Measurements from ENCODE around the gene PDK2. TPM values are rescaled to one million over a fixed set of nuclear protein-coding genes. Genes with fewer than 3 reads are reported as not detected.

The PDK2 gene
- total and polyA plus RNA-seq, 9 of the 15 experiments (the other 6 are each of a cell fraction or from before 2014, with no cell fraction given), result 0.03 to 2.5 (median 1.4) TPM

DNA sequence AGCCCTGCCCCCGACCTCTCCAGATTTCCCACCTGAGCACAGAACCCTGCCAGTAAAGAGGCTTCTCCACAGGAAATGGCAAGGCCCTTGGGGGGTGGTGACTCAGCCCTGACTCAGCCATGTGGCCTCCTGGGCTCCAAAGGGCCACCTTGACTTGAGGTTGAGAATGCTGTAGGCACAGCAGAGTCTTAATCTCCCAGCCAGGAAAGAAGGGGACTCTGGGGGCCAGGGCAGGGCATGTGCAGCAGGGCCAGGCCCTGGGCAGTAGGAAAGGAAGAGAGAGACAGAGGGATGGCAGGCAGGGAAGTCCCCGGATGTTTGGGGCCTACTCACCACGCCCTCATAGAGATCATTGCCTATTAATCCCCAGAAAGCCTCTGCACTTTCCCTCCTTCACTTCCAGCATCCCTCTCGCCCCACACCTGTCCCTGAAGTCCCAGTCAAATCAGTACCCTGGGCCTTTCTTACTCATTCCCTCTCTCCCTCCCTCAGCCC lies 44.0 kb upstream of the PDK2 start (continued):
- no peak for TF ChIP-seq KLF6 (CRISPR knock-in tag; IDR thresholded peaks at IDR 0.05; ENCODE audit: borderline replicate concordance)
- TF ChIP-seq ZNF212 (CRISPR knock-in tag; IDR thresholded peaks at IDR 0.05), result no peak
- TF ChIP-seq, protein P1, sequence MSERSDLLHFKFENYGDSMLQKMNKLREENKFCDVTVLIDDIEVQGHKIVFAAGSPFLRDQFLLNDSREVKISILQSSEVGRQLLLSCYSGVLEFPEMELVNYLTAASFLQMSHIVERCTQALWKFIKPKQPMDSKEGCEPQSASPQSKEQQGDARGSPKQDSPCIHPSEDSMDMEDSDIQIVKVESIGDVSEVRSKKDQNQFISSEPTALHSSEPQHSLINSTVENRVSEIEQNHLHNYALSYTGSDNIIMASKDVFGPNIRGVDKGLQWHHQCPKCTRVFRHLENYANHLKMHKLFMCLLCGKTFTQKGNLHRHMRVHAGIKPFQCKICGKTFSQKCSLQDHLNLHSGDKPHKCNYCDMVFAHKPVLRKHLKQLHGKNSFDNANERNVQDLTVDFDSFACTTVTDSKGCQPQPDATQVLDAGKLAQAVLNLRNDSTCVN (CRISPR knock-in tag; IDR thresholded peaks at IDR 0.05), result no peak
- no peak for TF ChIP-seq ZNF76 (CRISPR knock-in tag; IDR thresholded peaks at IDR 0.05; ENCODE audit: borderline replicate concordance)
- TF ChIP-seq, protein P2, sequence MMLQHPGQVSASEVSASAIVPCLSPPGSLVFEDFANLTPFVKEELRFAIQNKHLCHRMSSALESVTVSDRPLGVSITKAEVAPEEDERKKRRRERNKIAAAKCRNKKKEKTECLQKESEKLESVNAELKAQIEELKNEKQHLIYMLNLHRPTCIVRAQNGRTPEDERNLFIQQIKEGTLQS (IDR thresholded peaks at IDR 0.05), result peak; percentile 92
- TF ChIP-seq, protein P2 (CRISPR knock-in tag; conservative IDR thresholded peaks at IDR 0.05), result no peak
- peak; percentile 81 for TF ChIP-seq DPF2 (IDR thresholded peaks at IDR 0.05)
- no peak for TF ChIP-seq ZNF263 (CRISPR knock-in tag; IDR thresholded peaks at IDR 0.05; ENCODE audit: borderline replicate concordance)
- TF ChIP-seq, protein P3, sequence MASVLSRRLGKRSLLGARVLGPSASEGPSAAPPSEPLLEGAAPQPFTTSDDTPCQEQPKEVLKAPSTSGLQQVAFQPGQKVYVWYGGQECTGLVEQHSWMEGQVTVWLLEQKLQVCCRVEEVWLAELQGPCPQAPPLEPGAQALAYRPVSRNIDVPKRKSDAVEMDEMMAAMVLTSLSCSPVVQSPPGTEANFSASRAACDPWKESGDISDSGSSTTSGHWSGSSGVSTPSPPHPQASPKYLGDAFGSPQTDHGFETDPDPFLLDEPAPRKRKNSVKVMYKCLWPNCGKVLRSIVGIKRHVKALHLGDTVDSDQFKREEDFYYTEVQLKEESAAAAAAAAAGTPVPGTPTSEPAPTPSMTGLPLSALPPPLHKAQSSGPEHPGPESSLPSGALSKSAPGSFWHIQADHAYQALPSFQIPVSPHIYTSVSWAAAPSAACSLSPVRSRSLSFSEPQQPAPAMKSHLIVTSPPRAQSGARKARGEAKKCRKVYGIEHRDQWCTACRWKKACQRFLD (CRISPR knock-in tag; IDR thresholded peaks at IDR 0.05), result peak; percentile 64
- TF ChIP-seq NCOR1 (IDR thresholded peaks at IDR 0.05), result no peak
- peak; percentile 99 for TF ChIP-seq FOSL1 (tag; conservative IDR thresholded peaks at IDR 0.05)
- TF ChIP-seq PML (IDR thresholded peaks at IDR 0.05; ENCODE audit: low read length), result no peak
- TF ChIP-seq, protein P4, sequence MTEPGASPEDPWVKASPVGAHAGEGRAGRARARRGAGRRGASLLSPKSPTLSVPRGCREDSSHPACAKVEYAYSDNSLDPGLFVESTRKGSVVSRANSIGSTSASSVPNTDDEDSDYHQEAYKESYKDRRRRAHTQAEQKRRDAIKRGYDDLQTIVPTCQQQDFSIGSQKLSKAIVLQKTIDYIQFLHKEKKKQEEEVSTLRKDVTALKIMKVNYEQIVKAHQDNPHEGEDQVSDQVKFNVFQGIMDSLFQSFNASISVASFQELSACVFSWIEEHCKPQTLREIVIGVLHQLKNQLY (CRISPR knock-in tag; conservative IDR thresholded peaks at IDR 0.05), result no peak
- TF ChIP-seq, protein P5, sequence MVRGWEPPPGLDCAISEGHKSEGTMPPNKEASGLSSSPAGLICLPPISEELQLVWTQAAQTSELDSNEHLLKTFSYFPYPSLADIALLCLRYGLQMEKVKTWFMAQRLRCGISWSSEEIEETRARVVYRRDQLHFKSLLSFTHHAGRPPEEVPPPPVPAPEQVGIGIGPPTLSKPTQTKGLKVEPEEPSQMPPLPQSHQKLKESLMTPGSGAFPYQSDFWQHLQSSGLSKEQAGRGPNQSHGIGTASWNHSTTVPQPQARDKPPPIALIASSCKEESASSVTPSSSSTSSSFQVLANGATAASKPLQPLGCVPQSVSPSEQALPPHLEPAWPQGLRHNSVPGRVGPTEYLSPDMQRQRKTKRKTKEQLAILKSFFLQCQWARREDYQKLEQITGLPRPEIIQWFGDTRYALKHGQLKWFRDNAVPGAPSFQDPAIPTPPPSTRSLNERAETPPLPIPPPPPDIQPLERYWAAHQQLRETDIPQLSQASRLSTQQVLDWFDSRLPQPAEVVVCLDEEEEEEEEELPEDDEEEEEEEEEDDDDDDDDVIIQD (CRISPR knock-in tag; IDR thresholded peaks at IDR 0.05), result no peak
- peak; percentile 38; the same call in 1 of the 2 replicates for TF ChIP-seq BACH1 (tag; IDR thresholded peaks at IDR 0.05)
- no peak for TF ChIP-seq ZNF239 (CRISPR knock-in tag; IDR thresholded peaks at IDR 0.05)
- no peak for TF ChIP-seq RBM25 (IDR thresholded peaks at IDR 0.05; ENCODE audit: low read depth, low read length, severe bottlenecking)
- no peak for TF ChIP-seq LCOR (CRISPR knock-in tag; IDR thresholded peaks at IDR 0.05)
- TF ChIP-seq NR2C1 (IDR thresholded peaks at IDR 0.05), result no peak
- TF ChIP-seq NR2C1 (tag; IDR thresholded peaks at IDR 0.05), result 0 out of 2 replicates have a peak, but pooled peaks have one; percentile 22
- peak; percentile 17; the same call in 1 of the 2 replicates for TF ChIP-seq EP300 (IDR thresholded peaks at IDR 0.05; ENCODE audit: low read length)
- TF ChIP-seq TGIF2 (CRISPR knock-in tag; IDR thresholded peaks at IDR 0.05), result no peak
- TF ChIP-seq ZZZ3 (IDR thresholded peaks at IDR 0.05), result no peak
- TF ChIP-seq, protein P6, sequence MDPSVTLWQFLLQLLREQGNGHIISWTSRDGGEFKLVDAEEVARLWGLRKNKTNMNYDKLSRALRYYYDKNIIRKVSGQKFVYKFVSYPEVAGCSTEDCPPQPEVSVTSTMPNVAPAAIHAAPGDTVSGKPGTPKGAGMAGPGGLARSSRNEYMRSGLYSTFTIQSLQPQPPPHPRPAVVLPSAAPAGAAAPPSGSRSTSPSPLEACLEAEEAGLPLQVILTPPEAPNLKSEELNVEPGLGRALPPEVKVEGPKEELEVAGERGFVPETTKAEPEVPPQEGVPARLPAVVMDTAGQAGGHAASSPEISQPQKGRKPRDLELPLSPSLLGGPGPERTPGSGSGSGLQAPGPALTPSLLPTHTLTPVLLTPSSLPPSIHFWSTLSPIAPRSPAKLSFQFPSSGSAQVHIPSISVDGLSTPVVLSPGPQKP (CRISPR knock-in tag; IDR thresholded peaks at IDR 0.05), result no peak

Data from K562 (cell line).